HCT116 (cell line): Measurements from ENCODE around the gene DNAJC1. TPM values are rescaled to one million over a fixed set of nuclear protein-coding genes. Genes with fewer than 3 reads are reported as not detected.

Source experiments
- ATAC-seq: fragments of 200-7000 bp; cut with Tn5 transposase; 2 replicates; pipeline ENCODE4 v1.9.1; 2020; ENCODE audit warnings: mild to moderate bottlenecking, moderate library complexity
- BruUV-seq: library from RNA; stranded (reverse); fragments of 400-500 nt; replicated peaks from 2 replicates; lab custom pipeline; 2021; lab: Mats Ljungman, UMichigan
- CTCF ChIA-PET: fragments of 300-600 bp; sonication (Branson Sonifier 250); formaldehyde crosslinking; loops from one replicate; lab custom pipeline; 2021; ENCODE audit warnings: antibody characterized with exemption; lab: Charles Lee
- POLR2A ChIA-PET: fragments of 300-600, 350-600 bp; sonication (Branson Sonifier 250); formaldehyde crosslinking; loops from one replicate; lab custom pipeline; 2021; ENCODE audit warnings: antibody characterized with exemption; lab: Charles Lee
- RAD21 ChIA-PET, 2 experiments: fragments of 300-600 bp; sonication (Branson Sonifier 250); formaldehyde crosslinking; loops; one replicate each; lab custom pipeline; 2023; ENCODE audit warnings: low total read pairs in 2 of 2; ENCODE audit not compliant: uncharacterized antibody in 2 of 2, unreplicated experiment in 2 of 2, low non-redundant PET in 1 of 2; lab: Charles Lee
- DNase-seq: peaks from one replicate; pipeline ENCODE4 v3.0.0-alpha.2; 2010; ENCODE audit warnings: low read depth, low spot score
- H2AFZ ChIP-seq: fragments of 200-600 bp; shearing (Covaris generic), sonication (generic); 2 replicates; pipeline ENCODE4 v1.6.1; 2017; ENCODE audit warnings: low read depth, mixed run types, mixed read lengths, antibody characterized with exemption, low read length; ENCODE audit not compliant: poor library complexity, severe bottlenecking
- H3K27ac ChIP-seq: 2 replicates; pipeline ENCODE4 v1.5.1; 2012; ENCODE audit warnings: low read depth, low read length
- H3K27me3 ChIP-seq: fragments of 200-600 bp; sonication (generic); 2 replicates; pipeline ENCODE4 v1.6.1; 2016; ENCODE audit warnings: mixed run types, low read length, mixed read lengths; ENCODE audit not compliant: insufficient read depth
- H3K36me3 ChIP-seq, 2 experiments: fragments of 200-500 bp in 1 of 2; fragments of 200-600 bp in 1 of 2; sonication (Bioruptor generic) in 1 of 2; sonication (generic) in 1 of 2; 2 replicates each; pipeline versions ENCODE4 v1.5.1 to v1.6.1; 2014 to 2016; ENCODE audit warnings: low read length in 2 of 2, inconsistent platforms in 1 of 2, mixed read lengths in 1 of 2, mixed run types in 1 of 2; ENCODE audit not compliant: insufficient read depth in 2 of 2, control insufficient read depth in 1 of 2
- H3K4me1 ChIP-seq, 2 experiments: fragments of 200-600 bp in 1 of 2; sonication (generic) in 1 of 2; 2 replicates each; pipeline versions ENCODE4 v1.5.1 to v1.6.1; 2012 to 2017; ENCODE audit warnings: low read length in 2 of 2, inconsistent platforms in 1 of 2, mild to moderate bottlenecking in 1 of 2, mixed read lengths in 1 of 2, mixed run types in 1 of 2, moderate library complexity in 1 of 2; ENCODE audit not compliant: insufficient read depth in 2 of 2, control insufficient read depth in 1 of 2
- H3K4me2 ChIP-seq: fragments of 200-600 bp; sonication (generic); 2 replicates; pipeline ENCODE4 v1.6.1; 2017; ENCODE audit warnings: mixed run types, low read length, mixed read lengths
- H3K4me3 ChIP-seq, 2 experiments: fragments of 200-600 bp in 1 of 2; sonication (generic) in 1 of 2; replicated peaks in 1 of 2; 2 replicates each; pipeline ENCODE4 v1.5.1; 2011 to 2016; ENCODE audit warnings: low read length in 2 of 2, control low read depth in 1 of 2, low read depth in 1 of 2, mild to moderate bottlenecking in 1 of 2, mixed read lengths in 1 of 2, mixed run types in 1 of 2
- H3K79me2 ChIP-seq: fragments of 200-600 bp; sonication (generic); 2 replicates; pipeline ENCODE4 v1.6.1; 2017; ENCODE audit warnings: mild to moderate bottlenecking, mixed run types, low read length, moderate library complexity, mixed read lengths; ENCODE audit not compliant: insufficient read depth
- H3K9ac ChIP-seq: fragments of 200-600 bp; sonication (generic); 2 replicates; pipeline ENCODE4 v1.6.1; 2016; ENCODE audit warnings: low read length, mixed read lengths
- H3K9me2 ChIP-seq: fragments of 200-600 bp; sonication (generic), shearing (Covaris generic); 2 replicates; pipeline ENCODE4 v1.6.1; 2017; ENCODE audit warnings: mixed run types, mild to moderate bottlenecking, moderate library complexity; ENCODE audit not compliant: insufficient read depth
- H3K9me3 ChIP-seq, 2 experiments: fragments of 200-500 bp in 1 of 2; fragments of 200-600 bp in 1 of 2; sonication (Bioruptor generic) in 1 of 2; sonication (generic) in 1 of 2; 2 replicates each; pipeline ENCODE4 v1.6.1; 2014 to 2017; ENCODE audit warnings: low read length in 2 of 2, mixed read lengths in 2 of 2, inconsistent platforms in 1 of 2, low read depth in 1 of 2, mild to moderate bottlenecking in 1 of 2, mixed run types in 1 of 2, moderate library complexity in 1 of 2; ENCODE audit not compliant: control insufficient read depth in 1 of 2, insufficient read depth in 1 of 2
- H4K20me1 ChIP-seq: fragments of 200-600 bp; sonication (generic), shearing (Covaris generic); 2 replicates; pipeline ENCODE4 v1.6.1; 2017; ENCODE audit warnings: mixed run types, mild to moderate bottlenecking, moderate library complexity; ENCODE audit not compliant: insufficient read depth
- ATF3 ChIP-seq: IDR thresholded peaks from 2 replicates; pipeline ENCODE4 v1.6.1; 2012
- CEBPB ChIP-seq: IDR thresholded peaks from 2 replicates; pipeline ENCODE4 v1.6.1; 2012; ENCODE audit warnings: low read depth
- CTCF ChIP-seq, 3 experiments: fragments of 200-600 bp in 1 of 3; sonication (generic) in 1 of 3; IDR thresholded peaks in 2 of 3; conservative IDR thresholded peaks in 1 of 3; 2 replicates each; pipeline ENCODE4 v1.5.1; 2012 to 2017; ENCODE audit warnings: low read depth in 2 of 3, low read length in 2 of 3, antibody characterized with exemption in 1 of 3, borderline replicate concordance in 1 of 3, control low read depth in 1 of 3, mild to moderate bottlenecking in 1 of 3, mixed read lengths in 1 of 3, mixed run types in 1 of 3, moderate library complexity in 1 of 3; ENCODE audit not compliant: insufficient read depth in 1 of 3
- EGR1 ChIP-seq: IDR thresholded peaks from 2 replicates; pipeline ENCODE4 v1.6.1; 2012; ENCODE audit warnings: low read depth
- ELF1 ChIP-seq: IDR thresholded peaks from 2 replicates; pipeline ENCODE4 v1.6.1; 2012; ENCODE audit warnings: low read depth, borderline replicate concordance
- EZH2 ChIP-seq: fragments of 200-600 bp; sonication (generic); IDR thresholded peaks from 2 replicates; pipeline ENCODE4 v1.6.1; 2017; ENCODE audit warnings: antibody characterized with exemption, mixed run types
- FOSL1 ChIP-seq: IDR thresholded peaks from 2 replicates; pipeline ENCODE4 v1.6.1; 2012; ENCODE audit warnings: low read depth
- JUND ChIP-seq: IDR thresholded peaks from 2 replicates; pipeline ENCODE4 v1.6.1; 2012
- MAX ChIP-seq: IDR thresholded peaks from 2 replicates; pipeline ENCODE4 v1.6.1; 2012
- RAD21 ChIP-seq: IDR thresholded peaks from 2 replicates; pipeline ENCODE4 v1.6.1; 2012; ENCODE audit warnings: low read depth, mild to moderate bottlenecking
- SIN3A ChIP-seq: IDR thresholded peaks from 2 replicates; pipeline ENCODE4 v1.6.1; 2012; ENCODE audit warnings: low read depth
- SP1 ChIP-seq: IDR thresholded peaks from 2 replicates; pipeline ENCODE4 v1.6.1; 2012; ENCODE audit warnings: low read depth
- SRF ChIP-seq: IDR thresholded peaks from 2 replicates; pipeline ENCODE4 v1.6.1; 2012; ENCODE audit warnings: low read depth
- ZBTB33 ChIP-seq: IDR thresholded peaks from 2 replicates; pipeline ENCODE4 v1.6.1; 2011; ENCODE audit warnings: mild to moderate bottlenecking, low read length, moderate library complexity; ENCODE audit not compliant: insufficient replicate concordance; ENCODE audit errors: extremely low read depth
- ZFX ChIP-seq: fragments of 450-650 bp; IDR thresholded peaks from 2 replicates; pipeline ENCODE4 v1.6.1; 2017
- ZNF274 ChIP-seq: fragments of 200-500 bp; sonication (Bioruptor generic); IDR thresholded peaks from 2 replicates; pipeline ENCODE4 v1.6.1; 2014; ENCODE audit warnings: mild to moderate bottlenecking, low read depth, low read length, inconsistent platforms
- intact Hi-C: fragments of 100-400 bp; cut with micrococcal nuclease; formaldehyde crosslinking; loops from 2 replicates; pipeline ENCODE4 v1.10.0; 2022
- total RNA-seq: library from RNA; stranded (reverse); gene quantifications from one replicate; pipeline ENCODE4 v1.2.1, GENCODE V29; 2021; ENCODE audit not compliant: unreplicated experiment

Gene DNAJC1
- total RNA-seq, 1 experiment from 2014 or later = 17.9 TPM

GRCh38 chr10:21811245-21811585 lies 192.3 kb downstream of the DNAJC1 start:
- Histone ChIP-seq H3K4me1 (peaks cover 0 to 7% of the 10 kb centered on the region in 2 experiments; a peak in 2 of 4 replicates), H3K9me2 (no peaks in the 10 kb centered on the region), H3K27me3 (no peaks in the 10 kb centered on the region), H3K4me3 (no peak overlapping the region), H2AFZ (no peak overlapping the region), H3K4me2 (no peak overlapping the region), H3K36me3 (no peaks in the 10 kb centered on the region), H3K9me3 (no peaks in the 10 kb centered on the region), H3K9ac (no peak overlapping the region), H3K27ac (no peak overlapping the region), H3K79me2 (no peaks in the 10 kb centered on the region), H4K20me1 (no peaks in the 10 kb centered on the region)
- no TSS peak for BruUV-seq
- no peak for DNase-seq
- intact Hi-C loops = no loop called here
- no peak for ATAC-seq
- no peak for TF ChIP-seq EGR1
- TF ChIP-seq ZBTB33 = no peak
- TF ChIP-seq MAX = no peak
- no peak for TF ChIP-seq ZNF274
- TF ChIP-seq CEBPB = no peak
- no peak for TF ChIP-seq RAD21
- TF ChIP-seq ATF3 = no peak
- no peak for TF ChIP-seq ZFX
- no peak for TF ChIP-seq FOSL1
- TF ChIP-seq SP1 = no peak
- no peak for TF ChIP-seq SRF
- no peak for TF ChIP-seq ELF1
- no peak for TF ChIP-seq SIN3A
- TF ChIP-seq EZH2 = no peak
- TF ChIP-seq JUND = no peak
- TF ChIP-seq CTCF (IDR thresholded peaks at IDR 0.05 in 2 of 3, conservative IDR thresholded peaks at IDR 0.05 in 1 of 3; ENCODE audit: borderline replicate concordance in 1 of 3, insufficient read depth in 1 of 3, low read depth in 2 of 3, low read length in 2 of 3) = no peak
- POLR2A ChIA-PET = no interaction called here
- RAD21 ChIA-PET = no interaction called here
- CTCF ChIA-PET = no interaction called here
